Parathyroid adenoma (tissue), 2 donors: ENCODE measurements around the gene DGKA.
"Not testable (repeated sequence)": the region's sequence is repeated elsewhere in the genome, so short reads cannot be mapped to it uniquely, and the experiment has no call there.

Experiments
- H2AFZ ChIP-seq: fragments of 300-600 bp; sonication (generic); one replicate; pipeline ENCODE4 v1.7.0; 2017; ENCODE audit warnings: antibody characterized with exemption, mild to moderate bottlenecking
- H3K27ac ChIP-seq: fragments of 300-600 bp; sonication (generic); one replicate; pipeline ENCODE4 v1.7.0; 2017
- H3K27me3 ChIP-seq: fragments of 300-600 bp; sonication (generic); one replicate; pipeline ENCODE4 v1.7.0; 2017; ENCODE audit warnings: low read length; ENCODE audit not compliant: control insufficient read depth, insufficient read depth
- H3K36me3 ChIP-seq: fragments of 300-600 bp; sonication (generic); one replicate; pipeline ENCODE4 v1.7.0; 2017; ENCODE audit warnings: low read length; ENCODE audit not compliant: control insufficient read depth, insufficient read depth
- H3K4me1 ChIP-seq: fragments of 300-600 bp; sonication (generic); one replicate; pipeline ENCODE4 v1.7.0; 2017; ENCODE audit warnings: control low read depth
- H3K4me2 ChIP-seq: fragments of 300-600 bp; sonication (generic); one replicate; pipeline ENCODE4 v1.7.0; 2017; ENCODE audit warnings: low read length
- H3K4me3 ChIP-seq: fragments of 300-600 bp; sonication (generic); one replicate; pipeline ENCODE4 v1.7.0; 2017; ENCODE audit warnings: low read depth, low read length
- H3K79me2 ChIP-seq: fragments of 300-600 bp; sonication (generic); one replicate; pipeline ENCODE4 v1.7.0; 2017; ENCODE audit warnings: control low read depth
- H3K9ac ChIP-seq: fragments of 300-600 bp; sonication (generic); one replicate; pipeline ENCODE4 v1.7.0; 2017; ENCODE audit warnings: mild to moderate bottlenecking
- H3K9me3 ChIP-seq: fragments of 300-600 bp; sonication (generic); one replicate; pipeline ENCODE4 v1.7.0; 2017; ENCODE audit warnings: low read length; ENCODE audit not compliant: control insufficient read depth
- TF ChIP-seq, protein P1 (sequence below): fragments of 300-600 bp; sonication (generic); IDR thresholded peaks from one replicate; pipeline ENCODE4 v1.7.0; 2017; ENCODE audit warnings: antibody characterized with exemption, mild to moderate bottlenecking
- donor health status: primary hyperparathyroidism.

Gene DGKA

DNA sequence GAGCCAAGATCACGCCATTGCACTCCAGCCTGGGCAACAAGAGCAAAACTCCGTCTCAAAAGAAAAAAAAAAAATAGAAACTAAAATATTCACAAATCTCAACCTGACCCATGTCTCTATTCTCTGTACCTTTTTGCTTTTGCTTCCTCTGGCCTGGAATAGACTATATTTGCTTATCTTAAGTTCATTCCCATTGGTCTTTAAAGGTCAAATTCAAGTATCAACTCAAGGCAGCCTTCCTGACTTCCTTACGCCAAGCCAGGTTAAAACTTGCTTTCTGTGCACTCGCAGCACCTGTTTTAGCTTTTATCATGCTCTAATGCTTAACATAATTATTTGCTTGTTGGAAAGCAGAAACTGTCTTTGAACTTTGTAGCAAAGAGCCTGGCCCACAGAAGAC is 18.1 kb upstream of the DGKA start:
- no peaks in the 10 kb centered on the region for H3K36me3 ChIP-seq
- no peak overlapping the region for H3K4me2 ChIP-seq
- H3K27ac ChIP-seq: no peak overlapping the region
- H2AFZ ChIP-seq: no peak overlapping the region
- H3K4me3 ChIP-seq: no peak overlapping the region
- H3K79me2 ChIP-seq: peaks cover 30% of the 10 kb centered on the region
- no peaks in the 10 kb centered on the region for H3K4me1 ChIP-seq
- TF ChIP-seq, protein P1, sequence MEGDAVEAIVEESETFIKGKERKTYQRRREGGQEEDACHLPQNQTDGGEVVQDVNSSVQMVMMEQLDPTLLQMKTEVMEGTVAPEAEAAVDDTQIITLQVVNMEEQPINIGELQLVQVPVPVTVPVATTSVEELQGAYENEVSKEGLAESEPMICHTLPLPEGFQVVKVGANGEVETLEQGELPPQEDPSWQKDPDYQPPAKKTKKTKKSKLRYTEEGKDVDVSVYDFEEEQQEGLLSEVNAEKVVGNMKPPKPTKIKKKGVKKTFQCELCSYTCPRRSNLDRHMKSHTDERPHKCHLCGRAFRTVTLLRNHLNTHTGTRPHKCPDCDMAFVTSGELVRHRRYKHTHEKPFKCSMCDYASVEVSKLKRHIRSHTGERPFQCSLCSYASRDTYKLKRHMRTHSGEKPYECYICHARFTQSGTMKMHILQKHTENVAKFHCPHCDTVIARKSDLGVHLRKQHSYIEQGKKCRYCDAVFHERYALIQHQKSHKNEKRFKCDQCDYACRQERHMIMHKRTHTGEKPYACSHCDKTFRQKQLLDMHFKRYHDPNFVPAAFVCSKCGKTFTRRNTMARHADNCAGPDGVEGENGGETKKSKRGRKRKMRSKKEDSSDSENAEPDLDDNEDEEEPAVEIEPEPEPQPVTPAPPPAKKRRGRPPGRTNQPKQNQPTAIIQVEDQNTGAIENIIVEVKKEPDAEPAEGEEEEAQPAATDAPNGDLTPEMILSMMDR: no peak
- no peaks in the 10 kb centered on the region for H3K9me3 ChIP-seq
- H3K27me3 ChIP-seq: no peaks in the 10 kb centered on the region
- no peak overlapping the region for H3K9ac ChIP-seq

DNA sequence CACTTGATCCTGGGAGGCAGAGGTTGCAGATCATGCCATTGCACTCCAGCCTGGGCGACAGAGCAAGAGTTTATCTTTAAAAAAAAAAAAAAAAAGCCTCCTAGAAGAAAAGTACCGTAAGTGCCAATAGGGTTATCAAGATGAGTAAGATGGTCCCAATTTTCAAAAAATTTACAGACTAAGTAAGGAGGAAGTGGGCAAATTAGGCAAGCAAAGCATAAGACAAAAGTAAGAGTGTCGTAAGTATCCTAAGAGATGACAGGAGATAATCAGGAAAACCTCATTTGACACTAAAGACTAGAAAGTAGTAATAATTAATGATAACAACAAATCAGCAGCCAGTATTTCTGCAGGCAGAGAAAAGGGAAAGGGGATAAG is 15.5 kb upstream of the DGKA start:
- Histone ChIP-seq H3K4me3 (no peak overlapping the region), H2AFZ (no peak overlapping the region), H3K36me3 (no peaks in the 10 kb centered on the region), H3K27me3 (no peaks in the 10 kb centered on the region), H3K4me1 (no peaks in the 10 kb centered on the region), H3K4me2 (no peak overlapping the region), H3K27ac (no peak overlapping the region), H3K9ac (no peak overlapping the region), H3K9me3 (no peaks in the 10 kb centered on the region), H3K79me2 (peaks cover 46% of the 10 kb centered on the region)
- TF ChIP-seq, protein P1: no peak

DNA sequence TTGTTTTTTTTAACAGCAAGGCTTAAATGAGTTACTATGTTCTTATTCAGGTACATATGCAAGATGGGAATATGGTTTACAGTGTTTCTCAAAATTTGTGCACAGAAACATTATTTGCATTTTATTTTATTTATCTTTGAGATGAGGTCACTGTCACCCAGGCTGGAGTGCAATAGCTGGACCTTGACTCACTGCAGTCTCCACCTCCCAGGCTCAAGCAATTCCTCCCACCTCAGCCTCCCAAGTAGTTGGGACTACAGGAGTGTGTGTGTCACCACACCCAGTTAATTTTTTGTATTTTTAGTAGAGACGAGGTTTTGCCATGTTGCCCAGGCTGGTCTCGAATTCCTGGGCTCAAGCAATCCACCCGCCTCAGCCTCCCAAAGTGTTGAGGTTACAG is 11.9 kb upstream of the DGKA start:
- not testable (repeated sequence) for H3K36me3 ChIP-seq, H2AFZ ChIP-seq, H3K27me3 ChIP-seq, H3K4me1 ChIP-seq, H3K4me3 ChIP-seq, H3K9me3 ChIP-seq, H3K4me2 ChIP-seq, H3K9ac ChIP-seq, H3K27ac ChIP-seq
- peaks cover 46% of the 10 kb centered on the region for H3K79me2 ChIP-seq

DNA sequence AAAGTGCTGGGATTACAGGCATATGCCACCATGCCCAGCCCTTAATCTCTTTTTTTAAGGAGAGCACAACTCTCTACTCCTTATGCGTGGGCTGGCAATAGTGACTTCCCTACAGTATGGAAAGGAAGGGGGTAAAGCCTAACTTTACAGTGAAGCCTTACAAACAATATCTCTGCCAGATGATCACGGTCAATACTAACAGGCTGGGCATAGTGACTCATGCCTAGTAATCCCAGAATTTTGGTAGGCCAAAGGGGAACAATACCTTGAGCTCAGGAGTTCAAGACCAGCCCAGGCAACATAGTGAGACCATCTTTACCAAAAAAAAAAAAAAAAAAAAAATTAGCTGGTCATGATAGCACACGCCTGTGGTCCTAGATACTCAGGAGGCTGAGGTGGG is 8.8 kb upstream of the DGKA start:
- no peak overlapping the region for H3K27ac ChIP-seq
- H3K36me3 ChIP-seq: no peaks in the 10 kb centered on the region
- no peaks in the 10 kb centered on the region for H3K9me3 ChIP-seq
- TF ChIP-seq, protein P1: no peak
- H3K4me1 ChIP-seq: peaks cover 8% of the 10 kb centered on the region
- no peak overlapping the region for H3K9ac ChIP-seq
- no peak overlapping the region for H3K4me2 ChIP-seq
- no peaks in the 10 kb centered on the region for H3K27me3 ChIP-seq
- H3K79me2 ChIP-seq: peaks cover 37% of the 10 kb centered on the region
- H2AFZ ChIP-seq: no peak overlapping the region
- no peak overlapping the region for H3K4me3 ChIP-seq

- not testable (repeated sequence) for H3K4me3 ChIP-seq, H3K4me2 ChIP-seq, H3K9ac ChIP-seq, H3K4me1 ChIP-seq, H3K36me3 ChIP-seq, H3K27me3 ChIP-seq, H3K9me3 ChIP-seq, H3K27ac ChIP-seq, H2AFZ ChIP-seq
- peaks cover 28% of the 10 kb centered on the region for H3K79me2 ChIP-seq
Observed at GRCh38 chr12:55923648-55924047, 7.3 kb upstream of the DGKA start.

- no peak overlapping the region for H3K9ac ChIP-seq
- H3K27ac ChIP-seq: no peak overlapping the region
- H3K9me3 ChIP-seq: no peaks in the 10 kb centered on the region
- H3K4me3 ChIP-seq: no peak overlapping the region
- H3K4me1 ChIP-seq: peaks cover 8% of the 10 kb centered on the region
- no peaks in the 10 kb centered on the region for H3K27me3 ChIP-seq
- H3K79me2 ChIP-seq: peaks cover 26% of the 10 kb centered on the region
- TF ChIP-seq, protein P1: no peak
- H3K4me2 ChIP-seq: no peak overlapping the region
- no peak overlapping the region for H2AFZ ChIP-seq
- no peaks in the 10 kb centered on the region for H3K36me3 ChIP-seq
Observed at GRCh38 chr12:55925371-55925770, 5.6 kb upstream of the DGKA start.
